HEK293T (cell line): ENCODE data around the gene RALGAPB.

Experiments
- CTCF ChIA-PET: fragments of 350-600 bp; formaldehyde crosslinking; extraction: SDS; loops from one replicate; lab custom pipeline; 2021; ENCODE audit warnings: antibody characterized with exemption, inconsistent platforms; lab: Yijun Ruan, JAX
- POLR2A ChIA-PET: fragments of 350-600 bp; formaldehyde crosslinking; extraction: SDS; loops from one replicate; lab custom pipeline; 2020; ENCODE audit warnings: antibody characterized with exemption, inconsistent platforms; lab: Yijun Ruan, JAX
- DNase-seq: peaks from one replicate; pipeline ENCODE4 v3.0.0; 2012; ENCODE audit warnings: mixed read lengths; ENCODE audit errors: extremely low spot score
- ARNT ChIP-seq: fragments of 450-650 bp; IDR thresholded peaks from 2 replicates; pipeline ENCODE4 v1.6.1; 2017; ENCODE audit warnings: mild to moderate bottlenecking
- BHLHE40 ChIP-seq: fragments of 450-650 bp; IDR thresholded peaks from 2 replicates; pipeline ENCODE4 v1.6.1; 2016; ENCODE audit warnings: mild to moderate bottlenecking, moderate library complexity, borderline replicate concordance
- CTBP1 ChIP-seq: fragments of 450-650 bp; IDR thresholded peaks from 2 replicates; pipeline ENCODE4 v1.6.1; 2016; ENCODE audit warnings: borderline replicate concordance
- ELF4 ChIP-seq: fragments of 450-650 bp; IDR thresholded peaks from 2 replicates; pipeline ENCODE4 v1.6.1; 2017; ENCODE audit warnings: antibody characterized with exemption
- FOXA1 ChIP-seq: fragments of 450-650 bp; IDR thresholded peaks from 2 replicates; pipeline ENCODE4 v1.6.1; 2016; ENCODE audit warnings: mild to moderate bottlenecking
- FOXK2 ChIP-seq: fragments of 450-650 bp; IDR thresholded peaks from 2 replicates; pipeline ENCODE4 v1.6.1; 2016; ENCODE audit warnings: mild to moderate bottlenecking
- FOXM1 ChIP-seq: fragments of 450-650 bp; IDR thresholded peaks from 2 replicates; pipeline ENCODE4 v1.6.1; 2017; ENCODE audit warnings: mild to moderate bottlenecking, borderline replicate concordance
- HDGF ChIP-seq: fragments of 450-650 bp; IDR thresholded peaks from 2 replicates; pipeline ENCODE4 v1.6.1; 2017; ENCODE audit warnings: antibody characterized with exemption, borderline replicate concordance
- L3MBTL2 ChIP-seq: fragments of 450-650 bp; conservative IDR thresholded peaks from 2 replicates; pipeline ENCODE4 v1.6.1; 2016; ENCODE audit warnings: mild to moderate bottlenecking
- LEF1 ChIP-seq: fragments of 450-650 bp; IDR thresholded peaks from 2 replicates; pipeline ENCODE4 v1.6.1; 2017; ENCODE audit warnings: mild to moderate bottlenecking, borderline replicate concordance
- NFRKB ChIP-seq: fragments of 450-650 bp; IDR thresholded peaks from 2 replicates; pipeline ENCODE4 v1.6.1; 2016; ENCODE audit warnings: mild to moderate bottlenecking, moderate library complexity
- PKNOX1 ChIP-seq: fragments of 450-650 bp; IDR thresholded peaks from 2 replicates; pipeline ENCODE4 v1.6.1; 2016
- SP1 ChIP-seq: fragments of 450-650 bp; IDR thresholded peaks from 2 replicates; pipeline ENCODE4 v1.6.1; 2017
- SUZ12 ChIP-seq: fragments of 450-650 bp; IDR thresholded peaks from 2 replicates; pipeline ENCODE4 v1.6.1; 2016; ENCODE audit warnings: mild to moderate bottlenecking
- ZNF384 ChIP-seq: fragments of 450-650 bp; IDR thresholded peaks from 2 replicates; pipeline ENCODE4 v1.6.1; 2016

RALGAPB gene

GRCh38 chr20:38623061-38623460 is 150.4 kb downstream of the RALGAPB start:
- CTCF ChIA-PET, result no interaction called here
- POLR2A ChIA-PET, result no interaction called here
- no peak for DNase-seq
- TF ChIP-seq CTBP1 (no peak), FOXM1 (no peak), LEF1 (no peak), SP1 (no peak), FOXA1 (no peak), PKNOX1 (no peak), ZNF384 (no peak), NFRKB (no peak), ARNT (no peak)

GRCh38 chr20:38624084-38624483 is 151.4 kb downstream of the RALGAPB start:
- ChIA-PET POLR2A (no interaction called here), CTCF (no interaction called here)
- DNase-seq, result no peak
- no peak for TF ChIP-seq PKNOX1

GRCh38 chr20:38625896-38626295 is 153.3 kb downstream of the RALGAPB start:
- ChIA-PET CTCF (no interaction called here), POLR2A (no interaction called here)
- TF ChIP-seq ZNF384, result no peak
- TF ChIP-seq ELF4, result no peak
- no peak for TF ChIP-seq L3MBTL2
- no peak for TF ChIP-seq BHLHE40
- TF ChIP-seq NFRKB, result no peak
- no peak for TF ChIP-seq SUZ12
- no peak for TF ChIP-seq CTBP1
- no peak for TF ChIP-seq ARNT
- TF ChIP-seq LEF1, result no peak
- no peak for TF ChIP-seq SP1
- no peak for TF ChIP-seq FOXM1
- TF ChIP-seq FOXK2, result no peak
- no peak for TF ChIP-seq HDGF
- DNase-seq, result no peak

DNA sequence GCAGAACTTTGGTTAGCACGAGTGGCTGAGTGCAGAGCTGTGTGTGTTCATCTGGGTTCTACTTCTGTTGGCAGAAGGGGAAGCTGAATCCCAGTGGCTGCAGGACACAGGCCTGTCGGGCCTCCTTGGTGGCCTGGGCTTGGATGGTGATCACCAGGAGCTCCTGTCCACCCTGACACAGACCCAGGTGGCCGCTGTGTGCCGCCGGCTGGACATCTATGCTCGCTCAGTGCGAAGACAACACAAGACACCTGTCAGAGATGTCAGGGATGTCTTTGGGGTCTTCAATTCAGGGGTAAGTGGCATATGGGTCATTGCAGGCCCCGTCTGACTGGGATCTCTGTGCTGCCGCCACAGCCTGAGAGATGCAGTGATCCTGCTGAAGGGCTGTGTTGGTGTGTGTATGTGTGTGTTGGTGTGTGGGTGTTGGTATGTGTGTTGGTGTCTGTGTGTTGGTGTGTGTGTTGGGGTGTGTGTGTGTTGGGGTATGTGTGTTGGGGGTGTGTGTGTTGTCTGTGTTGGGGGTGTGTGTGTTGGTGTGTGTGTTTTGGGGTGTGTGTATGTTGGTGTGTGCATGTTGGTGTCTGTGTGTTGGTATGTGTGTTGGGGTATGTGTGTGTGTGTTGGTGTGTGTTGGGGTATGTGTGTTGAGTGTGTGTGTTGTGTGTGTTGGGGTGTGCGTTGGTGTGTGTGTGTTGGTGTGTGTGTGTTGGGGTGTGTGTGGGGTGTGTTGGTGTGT is 154.4 kb downstream of the RALGAPB start:
- no peak for TF ChIP-seq CTBP1
- no peak for TF ChIP-seq SP1
- TF ChIP-seq BHLHE40, result no peak
- no peak for TF ChIP-seq FOXA1
- TF ChIP-seq ELF4, result no peak
- TF ChIP-seq SUZ12, result no peak
- no peak for TF ChIP-seq LEF1
- TF ChIP-seq PKNOX1, result no peak
- no peak for TF ChIP-seq NFRKB
- TF ChIP-seq ZNF384, result no peak
- no peak for TF ChIP-seq L3MBTL2
- TF ChIP-seq ARNT, result no peak
- no peak for TF ChIP-seq FOXM1
- DNase-seq, result no peak
- ChIA-PET POLR2A (no interaction called here), CTCF (no interaction called here)
